GM12865 (cell line): Measurements from ENCODE around the gene USP10.

ENCODE experiments used
- DNase-seq: peaks from one replicate; pipeline ENCODE4 v3.0.0; 2010; ENCODE audit warnings: low read depth
- H3K4me3 ChIP-seq: 2 replicates; pipeline ENCODE4 v1.5.1; 2011; ENCODE audit warnings: mild to moderate bottlenecking, low read depth, low read length, control low read depth
- TF ChIP-seq, protein P1 (sequence below): IDR thresholded peaks from 2 replicates; pipeline ENCODE4 v1.5.1; 2011; ENCODE audit warnings: low read length, control low read depth, low read depth, inconsistent platforms; ENCODE audit not compliant: insufficient read depth; ENCODE audit errors: missing control alignments

Gene USP10

DNA sequence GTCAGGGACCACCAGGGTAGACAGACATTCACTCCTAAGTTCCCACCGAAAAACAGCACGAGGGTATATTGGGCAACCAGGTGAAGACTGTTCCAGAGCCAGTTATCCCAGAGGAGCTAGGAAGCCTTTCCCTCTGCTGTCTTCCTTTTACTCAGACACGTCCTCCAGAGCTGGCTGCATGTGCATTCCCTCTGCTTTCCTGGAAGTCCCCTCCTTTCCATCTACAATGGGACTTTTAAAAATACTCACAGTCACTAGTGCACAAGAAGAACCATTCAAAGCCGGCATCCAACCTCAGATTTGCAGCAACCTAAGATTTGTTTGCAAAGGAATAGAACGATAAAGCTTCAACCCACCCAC is 87.4 kb downstream of the USP10 start:
- DNase-seq: no peak
- TF ChIP-seq, protein P1, sequence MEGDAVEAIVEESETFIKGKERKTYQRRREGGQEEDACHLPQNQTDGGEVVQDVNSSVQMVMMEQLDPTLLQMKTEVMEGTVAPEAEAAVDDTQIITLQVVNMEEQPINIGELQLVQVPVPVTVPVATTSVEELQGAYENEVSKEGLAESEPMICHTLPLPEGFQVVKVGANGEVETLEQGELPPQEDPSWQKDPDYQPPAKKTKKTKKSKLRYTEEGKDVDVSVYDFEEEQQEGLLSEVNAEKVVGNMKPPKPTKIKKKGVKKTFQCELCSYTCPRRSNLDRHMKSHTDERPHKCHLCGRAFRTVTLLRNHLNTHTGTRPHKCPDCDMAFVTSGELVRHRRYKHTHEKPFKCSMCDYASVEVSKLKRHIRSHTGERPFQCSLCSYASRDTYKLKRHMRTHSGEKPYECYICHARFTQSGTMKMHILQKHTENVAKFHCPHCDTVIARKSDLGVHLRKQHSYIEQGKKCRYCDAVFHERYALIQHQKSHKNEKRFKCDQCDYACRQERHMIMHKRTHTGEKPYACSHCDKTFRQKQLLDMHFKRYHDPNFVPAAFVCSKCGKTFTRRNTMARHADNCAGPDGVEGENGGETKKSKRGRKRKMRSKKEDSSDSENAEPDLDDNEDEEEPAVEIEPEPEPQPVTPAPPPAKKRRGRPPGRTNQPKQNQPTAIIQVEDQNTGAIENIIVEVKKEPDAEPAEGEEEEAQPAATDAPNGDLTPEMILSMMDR: no peak
- H3K4me3 ChIP-seq: no peak overlapping the region

DNA sequence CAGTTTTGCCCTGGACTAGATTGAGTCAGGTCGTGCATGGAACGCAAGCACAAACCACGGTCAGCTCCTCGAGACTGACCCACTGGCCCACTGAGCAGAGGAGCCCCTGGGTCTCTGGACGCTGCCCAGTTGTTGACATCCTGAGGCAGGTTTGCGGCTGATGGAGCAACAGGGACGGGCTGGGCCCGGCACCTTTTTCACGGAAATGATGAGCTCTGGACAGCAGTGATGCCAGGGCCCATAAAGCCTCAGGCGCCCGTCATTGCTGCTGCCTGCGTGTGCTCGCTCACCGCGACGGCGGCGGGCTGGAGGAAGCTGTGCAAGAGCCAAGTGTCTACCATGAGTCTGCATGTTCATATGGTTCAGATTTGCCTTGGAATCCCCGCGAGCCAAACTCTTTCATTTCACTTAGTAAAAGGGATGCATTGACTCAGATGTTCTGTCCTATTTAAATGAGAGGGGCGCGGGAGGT is 89.2 kb downstream of the USP10 start:
- TF ChIP-seq, protein P1: no peak

DNA sequence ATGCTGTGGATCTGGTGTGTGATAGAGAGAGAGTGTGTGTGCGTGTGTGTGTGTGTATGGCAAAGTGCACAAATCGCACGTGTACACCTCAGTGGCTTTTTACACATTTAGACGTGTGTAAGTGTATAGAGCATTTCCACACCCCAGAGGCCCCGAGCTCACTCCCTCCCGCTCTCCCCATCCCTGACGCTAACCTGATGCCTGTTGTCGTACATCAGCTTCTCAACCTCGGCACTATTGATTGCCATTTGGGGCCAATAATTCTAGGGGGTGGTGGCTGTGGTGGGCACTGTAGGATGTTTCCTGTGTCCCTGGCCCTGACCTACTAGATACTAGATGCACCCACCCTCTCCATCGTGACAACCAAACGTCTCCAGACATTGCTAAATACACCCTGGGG is 89.6 kb downstream of the USP10 start:
- no peak overlapping the region for H3K4me3 ChIP-seq
- TF ChIP-seq, protein P1: no peak
- no peak for DNase-seq

More for the DNA sequence above, 89.2 kb downstream of the USP10 start:
- no peak overlapping the region for H3K4me3 ChIP-seq
- DNase-seq: no peak

DNA sequence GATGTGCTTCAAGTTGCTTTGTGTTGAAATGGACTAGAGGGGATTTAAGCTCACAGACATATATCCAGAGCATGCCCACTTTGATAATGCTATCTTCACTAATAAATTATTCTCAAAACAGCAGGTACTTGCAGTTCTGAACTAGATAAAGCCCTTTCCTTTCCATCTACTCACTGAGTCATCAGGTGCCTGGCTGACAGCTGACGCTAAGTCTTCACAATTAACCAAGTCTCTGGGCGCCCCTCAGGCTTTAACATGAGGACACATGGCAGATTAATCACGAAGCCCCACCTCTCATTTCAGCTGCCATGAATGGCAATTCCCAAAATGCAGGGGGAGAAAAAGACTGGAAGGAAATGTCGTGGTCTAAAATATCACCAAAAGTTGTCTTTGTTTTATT is 90.5 kb downstream of the USP10 start:
- TF ChIP-seq, protein P1: no peak
- no peak for DNase-seq

DNA sequence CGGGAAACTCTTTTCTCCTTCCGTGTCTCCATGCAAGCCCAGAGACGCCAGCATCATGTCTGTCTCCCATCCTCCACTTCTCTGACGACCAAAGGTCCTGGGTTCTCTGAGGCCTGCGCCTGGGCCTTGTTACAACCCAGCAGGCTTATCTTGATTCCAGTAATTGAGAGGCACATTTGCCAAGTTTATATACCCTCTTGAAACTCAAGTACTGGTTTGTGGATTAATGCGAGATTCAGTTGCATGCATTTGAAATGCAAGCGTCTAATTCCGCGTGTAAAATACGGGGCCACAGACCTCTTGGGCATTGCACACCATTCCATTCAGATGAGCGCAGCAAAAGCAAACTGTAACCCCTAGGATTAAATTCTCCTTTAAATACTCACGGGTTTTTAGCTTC is 91.3 kb downstream of the USP10 start:
- H3K4me3 ChIP-seq: no peak overlapping the region
- TF ChIP-seq, protein P1: no peak
- DNase-seq: no peak

More for the DNA sequence above, 90.5 kb downstream of the USP10 start:
- H3K4me3 ChIP-seq: no peak overlapping the region

DNA sequence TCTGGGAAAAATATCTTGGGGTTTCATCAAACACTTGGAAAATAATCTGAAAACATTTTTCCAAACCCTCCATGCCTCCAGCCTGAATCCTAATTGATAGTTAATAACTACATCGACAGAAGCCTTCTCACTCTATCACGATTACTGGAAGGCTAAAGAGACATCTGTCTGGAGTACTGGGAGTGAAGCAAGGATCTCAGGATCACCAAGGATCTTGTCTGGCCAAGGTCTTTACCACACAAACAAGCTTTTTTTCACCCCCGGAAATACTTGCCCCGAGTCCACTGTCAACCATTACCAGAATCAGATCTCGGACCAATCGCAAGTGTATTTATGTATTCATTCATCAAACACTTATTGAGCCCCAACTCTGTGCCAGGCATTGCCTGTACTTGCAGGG is 91.7 kb downstream of the USP10 start:
- no peak overlapping the region for H3K4me3 ChIP-seq
- TF ChIP-seq, protein P1: no peak
- no peak for DNase-seq

DNA sequence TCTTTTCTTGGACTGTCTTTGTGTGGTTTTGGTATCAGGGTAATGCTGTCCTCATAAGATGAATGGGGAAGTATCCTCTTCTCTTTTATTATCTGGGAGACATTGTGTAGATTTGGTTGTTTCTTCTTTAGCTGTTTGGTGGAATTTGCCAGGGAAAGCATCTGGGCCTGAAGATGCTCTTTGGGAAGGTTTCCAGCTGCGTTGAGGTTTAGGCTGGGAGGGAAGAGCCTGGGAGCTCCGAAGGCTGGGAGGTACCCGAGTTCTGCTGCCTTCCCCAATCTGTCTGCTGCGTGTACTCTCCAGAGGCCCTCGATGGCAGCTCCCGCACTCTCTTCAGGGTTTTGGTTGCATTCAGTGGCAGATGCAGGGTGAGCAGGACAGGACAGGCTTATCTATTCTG is 94.4 kb downstream of the USP10 start:
- no peak overlapping the region for H3K4me3 ChIP-seq
- DNase-seq: no peak
- TF ChIP-seq, protein P1: no peak
